ENCODE measurements around the gene ATG5.

Gene ATG5

DNA sequence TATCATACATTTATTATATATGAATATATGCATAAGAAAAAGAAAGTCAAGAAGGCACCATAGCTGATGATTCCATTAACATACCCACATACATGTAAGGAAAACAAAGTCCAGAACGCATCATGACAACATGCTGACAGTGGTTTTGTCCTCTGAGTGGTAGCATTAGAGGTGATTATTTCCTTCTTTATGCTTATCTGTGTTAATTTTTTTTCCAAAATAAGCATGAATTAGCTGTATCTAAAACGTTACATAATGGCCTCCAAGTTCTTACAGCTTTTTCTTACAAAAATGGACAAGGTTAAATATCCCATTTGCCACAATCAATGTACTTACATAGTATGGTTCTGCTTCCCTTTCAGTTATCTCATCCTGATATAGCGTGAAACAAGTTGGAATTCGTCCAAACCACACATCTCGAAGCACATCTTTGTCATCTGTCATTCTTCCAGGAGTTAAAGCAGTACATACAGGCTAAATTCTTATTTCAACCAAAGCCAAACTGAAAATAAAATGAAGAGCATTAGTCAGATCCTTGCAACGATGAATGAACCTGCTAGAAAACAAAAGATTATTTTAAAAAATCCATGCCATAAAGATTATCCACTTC lies 9.7 kb downstream of the ATG5 start:
- H3K4me3 ChIP-seq (ENCODE audit: low read depth, low read length), result no peak overlapping the region
- in situ Hi-C loops (cut with HindIII; ENCODE audit: low sequenced_read_pairs), result no loop called here
- peak; percentile 23 for DNase-seq (ENCODE audit: low read depth, low spot score)
- TF ChIP-seq, protein P1, sequence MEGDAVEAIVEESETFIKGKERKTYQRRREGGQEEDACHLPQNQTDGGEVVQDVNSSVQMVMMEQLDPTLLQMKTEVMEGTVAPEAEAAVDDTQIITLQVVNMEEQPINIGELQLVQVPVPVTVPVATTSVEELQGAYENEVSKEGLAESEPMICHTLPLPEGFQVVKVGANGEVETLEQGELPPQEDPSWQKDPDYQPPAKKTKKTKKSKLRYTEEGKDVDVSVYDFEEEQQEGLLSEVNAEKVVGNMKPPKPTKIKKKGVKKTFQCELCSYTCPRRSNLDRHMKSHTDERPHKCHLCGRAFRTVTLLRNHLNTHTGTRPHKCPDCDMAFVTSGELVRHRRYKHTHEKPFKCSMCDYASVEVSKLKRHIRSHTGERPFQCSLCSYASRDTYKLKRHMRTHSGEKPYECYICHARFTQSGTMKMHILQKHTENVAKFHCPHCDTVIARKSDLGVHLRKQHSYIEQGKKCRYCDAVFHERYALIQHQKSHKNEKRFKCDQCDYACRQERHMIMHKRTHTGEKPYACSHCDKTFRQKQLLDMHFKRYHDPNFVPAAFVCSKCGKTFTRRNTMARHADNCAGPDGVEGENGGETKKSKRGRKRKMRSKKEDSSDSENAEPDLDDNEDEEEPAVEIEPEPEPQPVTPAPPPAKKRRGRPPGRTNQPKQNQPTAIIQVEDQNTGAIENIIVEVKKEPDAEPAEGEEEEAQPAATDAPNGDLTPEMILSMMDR (IDR thresholded peaks at IDR 0.05; ENCODE audit: low read depth, low read length), result no peak

DNA sequence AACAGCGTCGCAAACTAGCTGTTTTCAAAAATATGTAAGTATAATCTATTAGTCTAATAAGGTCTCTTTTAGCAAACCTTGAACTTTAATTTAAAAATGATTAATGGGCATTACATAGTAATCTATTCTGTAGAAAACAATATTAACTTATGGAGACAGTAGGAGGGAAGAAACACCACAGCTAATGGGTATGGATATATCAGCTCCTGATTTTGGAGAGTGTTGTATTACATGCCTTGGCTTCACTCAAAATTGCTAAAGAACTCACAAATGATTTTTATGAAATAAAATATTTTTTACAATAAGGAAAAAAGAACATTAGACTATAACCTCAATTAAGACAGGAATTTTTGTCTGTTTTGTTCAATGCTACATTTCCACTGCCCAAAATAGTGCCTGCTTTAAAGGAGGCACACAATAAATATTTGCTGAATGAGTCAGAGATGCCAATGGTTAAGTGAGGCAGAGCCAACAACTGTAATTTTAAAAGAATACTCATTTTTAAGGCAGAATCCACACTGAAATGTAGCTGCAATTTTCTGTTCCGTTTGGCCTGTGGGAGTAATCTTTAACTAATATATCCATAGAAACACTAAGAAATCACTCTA lies 15.7 kb downstream of the ATG5 start:
- in situ Hi-C loops (cut with HindIII; ENCODE audit: low sequenced_read_pairs), result no loop called here
- DNase-seq (ENCODE audit: low read depth, low spot score), result peak; percentile 42
- TF ChIP-seq, protein P1 (IDR thresholded peaks at IDR 0.05; ENCODE audit: low read depth, low read length), result no peak
- H3K4me3 ChIP-seq (ENCODE audit: low read depth, low read length), result no peak overlapping the region

DNA sequence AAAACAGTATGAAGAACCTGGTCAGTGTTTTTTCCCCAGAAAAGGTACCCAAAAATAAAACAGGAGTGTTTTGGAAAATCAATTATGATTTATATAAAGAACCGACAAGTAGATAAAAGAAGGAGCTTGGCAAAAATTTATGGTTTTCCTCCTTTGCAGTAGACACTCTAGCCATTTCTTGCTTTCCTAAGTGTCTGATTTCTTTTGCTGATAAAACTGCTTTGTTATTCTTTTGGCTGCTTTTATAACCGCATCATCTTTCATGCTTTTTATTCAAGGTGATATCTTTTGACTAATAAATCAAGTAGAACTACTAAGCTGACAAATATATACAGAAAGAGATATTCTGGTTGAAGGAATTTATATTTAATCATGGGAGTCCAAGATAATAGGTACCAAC lies 16.6 kb downstream of the ATG5 start:
- no peak overlapping the region for H3K4me3 ChIP-seq (ENCODE audit: low read depth, low read length)
- in situ Hi-C loops (cut with HindIII; ENCODE audit: low sequenced_read_pairs), result no loop called here
- DNase-seq (ENCODE audit: low read depth, low spot score), result no peak
- TF ChIP-seq, protein P1 (IDR thresholded peaks at IDR 0.05; ENCODE audit: low read depth, low read length), result no peak

DNA sequence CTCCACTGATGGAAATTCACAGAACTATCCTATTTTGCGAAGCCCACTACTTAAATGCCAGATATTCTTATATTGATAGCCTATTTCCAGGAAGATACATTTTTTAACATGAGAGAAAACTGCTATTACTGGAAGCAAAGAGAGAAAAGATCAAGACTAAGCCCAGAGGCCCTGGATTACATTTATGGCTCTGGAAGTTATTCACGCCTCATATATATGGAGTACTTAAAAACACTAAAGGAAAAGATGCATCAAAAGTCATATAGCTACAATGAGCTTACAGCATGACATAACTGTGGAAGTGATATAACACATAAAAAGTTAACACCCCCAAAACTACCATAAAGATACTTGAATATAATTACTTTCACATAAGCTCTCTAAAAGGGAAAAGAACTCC lies 19.8 kb downstream of the ATG5 start:
- TF ChIP-seq, protein P1 (IDR thresholded peaks at IDR 0.05; ENCODE audit: low read depth, low read length), result no peak
- in situ Hi-C loops (cut with HindIII; ENCODE audit: low sequenced_read_pairs), result no loop called here
- no peak overlapping the region for H3K4me3 ChIP-seq (ENCODE audit: low read depth, low read length)
- DNase-seq (ENCODE audit: low read depth, low spot score), result no peak

DNA sequence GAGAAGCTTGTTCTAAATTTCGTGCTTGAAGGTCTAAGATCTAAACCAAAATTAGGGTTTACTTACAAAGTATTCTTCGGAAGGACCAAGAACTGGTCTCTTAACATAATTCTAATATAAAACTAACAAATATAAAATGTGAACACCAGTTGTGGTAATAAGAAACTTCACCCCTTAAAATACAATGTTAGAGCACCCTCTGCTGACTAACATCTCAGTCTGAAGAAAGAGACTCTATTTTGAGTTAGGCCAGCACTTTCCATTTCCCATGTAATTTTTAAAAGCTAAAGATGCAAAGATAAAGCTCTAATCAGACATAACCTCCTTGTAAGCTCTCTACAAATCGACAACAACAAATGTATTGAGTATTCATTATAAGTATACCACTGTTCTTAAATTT lies 24.6 kb downstream of the ATG5 start:
- no peak overlapping the region for H3K4me3 ChIP-seq (ENCODE audit: low read depth, low read length)
- in situ Hi-C loops (cut with HindIII; ENCODE audit: low sequenced_read_pairs), result no loop called here
- peak; percentile 65 for DNase-seq (ENCODE audit: low read depth, low spot score)
- TF ChIP-seq, protein P1 (IDR thresholded peaks at IDR 0.05; ENCODE audit: low read depth, low read length), result peak; percentile 50

DNA sequence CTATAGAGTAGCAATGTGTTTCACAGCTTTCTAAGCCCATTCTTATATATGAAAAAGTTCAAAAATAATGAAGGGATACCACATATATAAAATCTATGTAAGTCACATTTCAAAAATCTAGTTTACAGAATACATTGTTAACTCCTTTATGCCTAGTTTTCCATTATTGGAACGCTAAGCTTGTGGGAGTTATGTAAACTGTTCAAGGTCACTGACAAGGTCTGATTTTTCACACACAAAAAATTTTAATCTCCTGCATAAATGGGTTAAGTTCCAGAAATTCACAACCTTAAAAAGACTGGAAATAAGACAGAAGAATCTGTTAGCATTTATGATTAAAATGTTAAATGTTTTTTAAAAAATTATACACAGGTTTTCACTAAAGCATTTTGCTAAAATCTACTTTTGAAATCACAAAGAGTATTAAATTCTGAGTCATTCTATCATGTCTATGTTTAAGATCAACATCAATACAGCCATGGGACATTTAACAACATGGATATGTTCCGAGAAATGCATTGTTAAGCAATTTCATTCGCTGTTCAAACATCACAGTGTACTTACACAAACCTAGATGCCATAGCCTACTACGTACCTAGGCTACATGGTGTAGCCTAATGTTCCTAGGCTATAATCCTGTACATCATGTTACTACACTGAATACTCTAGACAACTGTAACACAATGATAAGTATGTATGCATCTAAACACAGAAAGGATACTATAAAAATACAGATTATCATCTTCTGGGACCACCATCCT lies 25.4 kb downstream of the ATG5 start:
- H3K4me3 ChIP-seq (ENCODE audit: low read depth, low read length), result no peak overlapping the region
- TF ChIP-seq, protein P1 (IDR thresholded peaks at IDR 0.05; ENCODE audit: low read depth, low read length), result no peak
- no peak for DNase-seq (ENCODE audit: low read depth, low spot score)
- in situ Hi-C loops (cut with HindIII; ENCODE audit: low sequenced_read_pairs), result no loop called here

Measured in astrocyte of the spinal cord (primary cell).